ENCODE data around the gene VTCN1.

VTCN1 gene

GRCh38 chr1:117096951-117097408, 113.7 kb downstream of the VTCN1 start:
- H3K4me3 ChIP-seq (ENCODE audit: low read depth, low read length) = no peak overlapping the region
- DNase-seq (ENCODE audit: low read depth) = no peak
- TF ChIP-seq, protein P1, sequence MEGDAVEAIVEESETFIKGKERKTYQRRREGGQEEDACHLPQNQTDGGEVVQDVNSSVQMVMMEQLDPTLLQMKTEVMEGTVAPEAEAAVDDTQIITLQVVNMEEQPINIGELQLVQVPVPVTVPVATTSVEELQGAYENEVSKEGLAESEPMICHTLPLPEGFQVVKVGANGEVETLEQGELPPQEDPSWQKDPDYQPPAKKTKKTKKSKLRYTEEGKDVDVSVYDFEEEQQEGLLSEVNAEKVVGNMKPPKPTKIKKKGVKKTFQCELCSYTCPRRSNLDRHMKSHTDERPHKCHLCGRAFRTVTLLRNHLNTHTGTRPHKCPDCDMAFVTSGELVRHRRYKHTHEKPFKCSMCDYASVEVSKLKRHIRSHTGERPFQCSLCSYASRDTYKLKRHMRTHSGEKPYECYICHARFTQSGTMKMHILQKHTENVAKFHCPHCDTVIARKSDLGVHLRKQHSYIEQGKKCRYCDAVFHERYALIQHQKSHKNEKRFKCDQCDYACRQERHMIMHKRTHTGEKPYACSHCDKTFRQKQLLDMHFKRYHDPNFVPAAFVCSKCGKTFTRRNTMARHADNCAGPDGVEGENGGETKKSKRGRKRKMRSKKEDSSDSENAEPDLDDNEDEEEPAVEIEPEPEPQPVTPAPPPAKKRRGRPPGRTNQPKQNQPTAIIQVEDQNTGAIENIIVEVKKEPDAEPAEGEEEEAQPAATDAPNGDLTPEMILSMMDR (IDR thresholded peaks at IDR 0.05; ENCODE audit: low read depth, low read length, missing control alignments) = no peak

DNA sequence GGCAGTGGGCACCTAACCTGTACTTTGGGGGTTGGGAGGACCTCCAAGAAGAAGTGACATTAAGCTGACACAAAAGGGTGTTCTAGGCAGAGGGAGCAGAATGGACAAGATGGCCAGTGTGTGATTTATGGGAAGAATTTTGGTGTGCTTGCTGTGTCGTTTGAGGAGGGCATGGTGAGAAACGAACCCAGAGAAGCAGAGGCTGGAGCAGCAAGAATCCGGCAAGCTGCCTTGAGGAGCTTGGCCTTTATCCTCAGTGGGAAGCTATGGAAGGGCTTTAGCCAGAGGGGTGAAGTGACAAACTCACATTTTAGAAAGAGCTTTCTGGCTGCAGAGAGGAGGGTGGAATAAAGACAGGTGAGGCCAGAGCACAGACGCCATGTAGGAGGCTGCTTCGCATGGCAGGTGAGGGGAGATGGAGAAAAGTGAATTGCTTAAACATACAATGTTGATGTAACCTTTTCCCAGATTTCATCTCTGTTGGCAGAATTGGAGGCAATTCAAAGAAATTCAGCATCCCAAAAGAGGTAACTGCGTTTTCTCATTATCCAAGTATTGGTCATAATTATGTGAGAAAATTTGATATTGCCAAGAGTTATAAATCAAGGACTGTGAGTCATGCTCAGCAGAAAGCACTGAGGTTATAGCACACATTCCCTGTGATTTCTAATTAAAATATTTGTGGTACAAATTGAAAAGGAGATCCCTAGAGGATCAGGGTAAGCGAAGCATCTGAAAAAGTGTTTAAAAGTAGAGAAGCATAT, 115.7 kb downstream of the VTCN1 start:
- TF ChIP-seq, protein P1 (IDR thresholded peaks at IDR 0.05; ENCODE audit: low read depth, low read length, missing control alignments) = no peak
- no peak for DNase-seq (ENCODE audit: low read depth)
- H3K4me3 ChIP-seq (ENCODE audit: low read depth, low read length) = no peak overlapping the region

GRCh38 chr1:117093870-117094621, 116.7 kb downstream of the VTCN1 start:
- no peak for DNase-seq (ENCODE audit: low read depth)
- TF ChIP-seq, protein P1 (IDR thresholded peaks at IDR 0.05; ENCODE audit: low read depth, low read length, missing control alignments) = peak; percentile 43
- no peak overlapping the region for H3K4me3 ChIP-seq (ENCODE audit: low read depth, low read length)

All from GM12864 (cell line).